HG02885 (cell line): ENCODE results near the gene ATF6.
A peak's percentile ranks its signal among the peaks of the same experiment; 100 is the strongest.

ENCODE experiments used
- ATAC-seq: cut with Tn5 transposase; IDR thresholded peaks from one replicate; pipeline ENCODE4 v1.9.1; 2021; ENCODE audit warnings: mild to moderate bottlenecking; ENCODE audit not compliant: unreplicated experiment, poor library complexity

The ATF6 gene

DNA sequence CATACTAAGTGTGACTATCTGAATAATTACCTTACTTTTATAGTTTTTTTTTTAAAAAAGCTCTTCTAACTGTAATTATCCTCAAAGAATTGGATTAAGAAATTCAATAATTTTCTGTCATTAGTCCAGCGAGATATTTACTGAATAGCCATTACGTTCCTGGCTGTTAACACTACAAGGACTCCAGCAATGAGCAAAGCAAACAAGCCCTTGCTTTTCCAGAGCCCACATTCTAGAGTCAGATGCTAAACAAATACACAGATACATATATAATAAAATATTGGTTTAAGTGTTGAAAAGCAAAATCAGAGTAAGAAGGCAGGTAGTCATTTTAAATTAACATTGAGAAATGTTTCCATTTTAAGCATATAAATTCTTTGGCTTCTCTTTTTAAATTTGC lies 118.4 kb downstream of the ATF6 start:
- ATAC-seq = no peak

DNA sequence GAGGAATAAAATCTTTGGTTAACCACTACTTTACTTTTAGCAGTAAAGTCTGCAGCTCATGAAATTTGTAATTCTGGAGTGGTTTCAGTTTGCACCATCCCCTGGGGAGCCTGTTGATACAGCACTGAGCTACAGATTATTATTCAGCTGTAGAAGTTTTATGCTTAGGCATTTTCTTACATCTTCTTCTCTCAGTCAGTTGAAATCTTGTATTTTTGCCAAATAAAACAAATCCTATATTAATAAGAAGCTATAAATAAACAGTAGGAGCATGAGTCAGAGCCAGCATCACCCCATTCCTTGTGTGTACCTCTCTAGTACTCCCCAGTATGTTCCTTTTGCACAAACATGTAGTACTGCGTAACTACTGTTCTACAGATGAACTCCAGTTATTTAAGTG lies 118.9 kb downstream of the ATF6 start:
- ATAC-seq = no peak

- no peak for ATAC-seq
These were observed 119.6 kb downstream of the ATF6 start for GRCh38 chr1:161885759-161886158.

GRCh38 chr1:161886589-161886988 lies 120.5 kb downstream of the ATF6 start:
- no peak for ATAC-seq

- no peak for ATAC-seq
These were observed 121.7 kb downstream of the ATF6 start for GRCh38 chr1:161887730-161888287.

- ATAC-seq = no peak
These were observed 124.5 kb downstream of the ATF6 start for GRCh38 chr1:161890574-161890973.

GRCh38 chr1:161899091-161899490 lies 133.0 kb downstream of the ATF6 start:
- ATAC-seq = no peak

- ATAC-seq = no peak
These were observed 134.0 kb downstream of the ATF6 start for GRCh38 chr1:161900160-161900559.

- ATAC-seq = no peak
These were observed 136.1 kb downstream of the ATF6 start for GRCh38 chr1:161902182-161902581.

DNA sequence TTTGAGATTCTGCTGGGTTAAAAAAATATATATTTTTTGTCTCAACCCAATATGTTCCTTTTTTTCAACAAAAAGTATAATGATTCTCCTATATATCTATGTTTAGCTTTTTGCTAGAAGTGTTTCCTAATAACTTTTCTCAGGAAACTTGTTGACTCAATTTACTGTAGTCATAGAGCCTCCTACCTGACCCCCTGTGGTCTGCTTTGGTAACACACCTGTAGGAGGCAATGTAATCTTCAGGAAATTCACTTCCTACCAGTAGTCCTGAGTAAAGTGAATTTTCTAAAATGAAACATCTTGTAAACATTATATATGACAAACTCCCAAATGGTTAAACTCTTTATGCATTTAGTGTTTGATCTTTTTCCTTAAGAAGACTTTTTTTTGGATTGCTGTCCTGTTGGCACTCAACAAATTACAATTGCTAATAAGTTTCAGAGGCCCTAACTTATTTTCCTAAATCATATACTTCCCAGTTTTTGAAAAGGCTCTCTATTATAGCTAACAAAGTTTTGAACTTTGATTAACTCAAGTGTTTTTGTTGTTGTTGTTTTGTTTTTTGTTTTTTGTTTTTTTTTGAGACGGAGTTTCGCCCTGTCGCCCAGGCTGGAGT lies 139.3 kb downstream of the ATF6 start:
- ATAC-seq = peak; percentile 56

DNA sequence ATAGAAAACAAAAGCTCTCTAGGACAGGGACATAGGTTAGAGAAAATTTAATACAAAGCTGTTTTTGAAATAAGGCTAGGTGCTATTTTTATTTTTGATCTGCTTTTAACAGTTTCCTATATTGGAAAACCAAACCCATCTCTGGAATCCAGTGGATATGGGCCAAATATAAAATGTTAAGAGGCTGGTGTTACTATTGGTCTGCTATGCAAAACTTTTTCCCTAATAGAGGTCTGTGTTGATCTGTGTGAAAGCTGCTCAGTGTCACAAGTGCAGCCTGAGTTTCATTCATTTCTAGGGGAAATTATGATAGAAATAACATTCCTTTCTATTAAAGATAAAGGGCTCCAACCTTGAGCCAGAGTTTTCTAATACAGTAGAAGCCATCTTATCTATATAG lies 141.1 kb downstream of the ATF6 start:
- no peak for ATAC-seq

GRCh38 chr1:161908264-161908663 lies 142.1 kb downstream of the ATF6 start:
- ATAC-seq = no peak

DNA sequence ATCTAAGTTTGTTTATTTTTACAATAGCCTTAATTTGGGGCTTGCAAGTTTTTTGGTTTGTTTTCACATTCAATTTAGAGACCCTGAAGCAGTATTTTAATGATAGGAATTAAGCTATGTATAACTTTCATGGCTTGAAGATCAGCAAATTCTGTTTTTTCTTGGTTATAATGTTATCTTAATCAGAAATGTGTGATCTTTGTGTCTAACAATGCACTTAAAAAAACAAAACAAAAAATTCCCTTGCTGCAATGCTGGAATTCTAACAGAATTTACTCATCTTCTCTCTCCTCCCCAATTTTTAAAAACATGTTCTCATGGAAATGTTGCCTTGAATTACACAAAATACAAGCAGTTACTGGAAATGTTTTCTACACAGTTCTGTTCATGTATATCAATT lies 144.5 kb downstream of the ATF6 start:
- ATAC-seq = no peak

DNA sequence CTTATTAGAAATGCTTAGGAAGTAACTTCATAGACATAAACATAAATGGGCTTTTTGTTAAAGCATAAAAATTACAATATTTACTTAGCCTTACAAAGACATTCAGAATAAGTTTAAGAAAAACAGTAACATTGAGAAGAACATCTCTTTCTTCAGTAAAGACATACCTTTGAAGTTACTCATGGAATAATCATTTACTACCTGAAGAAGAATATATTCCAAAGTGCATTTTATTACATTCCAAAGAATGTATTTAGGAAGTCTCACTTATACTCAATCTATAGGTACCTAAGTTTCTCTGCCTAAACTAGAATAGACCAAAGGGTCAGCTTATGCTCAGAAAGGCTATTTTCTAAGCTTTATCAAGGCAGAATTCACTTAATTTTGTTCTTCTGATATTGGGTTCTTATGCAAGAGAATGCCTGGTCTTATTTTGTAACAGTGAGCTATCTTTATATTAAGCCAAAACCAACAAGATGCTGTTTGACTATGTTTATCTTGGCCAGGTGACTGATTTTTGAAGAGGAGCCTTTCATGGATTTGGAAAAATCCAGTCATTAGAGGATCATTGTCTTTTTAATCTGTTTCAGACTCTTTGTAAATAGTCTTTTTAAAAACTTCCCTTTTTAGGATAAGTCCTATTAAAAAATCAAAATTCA lies 147.5 kb downstream of the ATF6 start:
- ATAC-seq = no peak

GRCh38 chr1:161914595-161914994 lies 148.5 kb downstream of the ATF6 start:
- no peak for ATAC-seq

DNA sequence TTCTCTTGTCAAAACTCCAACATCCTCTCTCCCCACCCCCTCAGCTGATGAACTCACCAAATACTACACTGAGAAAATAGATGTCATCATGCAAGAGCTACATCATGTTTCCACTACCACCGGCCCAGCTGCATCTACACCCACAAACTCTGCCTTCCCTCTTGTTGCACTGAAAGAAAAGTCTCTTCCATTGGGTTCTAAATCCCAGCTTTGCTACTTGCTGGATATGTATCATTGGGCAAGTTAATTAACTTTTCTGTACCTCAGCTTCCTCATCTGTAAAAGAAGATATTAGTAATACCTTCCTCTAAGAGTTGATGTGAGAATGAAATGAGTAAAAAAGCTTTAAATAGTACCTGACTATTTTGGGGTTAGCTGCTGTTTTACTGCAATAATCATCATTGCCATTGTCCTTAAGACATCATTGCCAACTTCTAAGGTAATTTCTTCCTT lies 149.0 kb downstream of the ATF6 start:
- ATAC-seq = peak; percentile 86

- ATAC-seq = no peak
These were observed 149.9 kb downstream of the ATF6 start for GRCh38 chr1:161915978-161916377.

DNA sequence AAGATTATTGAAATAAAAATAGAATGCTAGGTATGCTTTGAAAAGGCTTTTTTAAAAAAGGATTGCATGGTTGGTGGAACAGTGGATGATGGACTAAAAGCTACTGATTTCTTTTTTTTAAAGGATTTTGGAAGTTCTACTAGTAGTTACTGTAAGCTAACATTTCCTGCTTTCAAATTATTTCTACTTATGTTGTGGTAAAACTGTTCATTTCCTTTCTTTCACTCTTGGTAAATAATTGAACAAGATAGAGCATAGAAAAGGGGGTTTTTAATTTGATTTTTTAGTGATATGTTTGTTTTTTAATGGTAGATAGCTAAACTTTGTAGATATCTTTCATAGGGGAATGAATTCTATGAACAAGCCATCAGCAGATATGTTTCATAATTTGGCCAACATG lies 153.1 kb downstream of the ATF6 start:
- ATAC-seq = no peak

DNA sequence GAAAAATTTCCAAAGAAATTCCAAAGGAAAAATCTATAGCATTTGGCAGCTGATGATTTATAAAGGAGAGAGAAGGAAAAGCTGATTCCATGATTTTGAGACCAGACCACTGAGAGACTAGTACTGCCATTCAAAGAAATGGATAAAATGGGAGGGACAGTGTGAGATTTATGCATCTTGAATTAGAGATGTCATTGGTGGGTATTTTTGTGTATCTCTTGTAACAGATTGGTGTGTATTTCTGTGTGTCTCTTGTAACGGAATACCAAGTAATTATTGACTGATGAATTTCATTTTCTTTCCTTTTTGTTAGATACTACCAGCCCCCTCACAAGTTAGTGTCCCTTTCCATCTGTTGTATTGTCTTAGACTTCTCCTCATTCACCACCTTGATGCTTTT lies 155.4 kb downstream of the ATF6 start:
- ATAC-seq = no peak

- no peak for ATAC-seq
These were observed 155.9 kb downstream of the ATF6 start for GRCh38 chr1:161921990-161922389.

DNA sequence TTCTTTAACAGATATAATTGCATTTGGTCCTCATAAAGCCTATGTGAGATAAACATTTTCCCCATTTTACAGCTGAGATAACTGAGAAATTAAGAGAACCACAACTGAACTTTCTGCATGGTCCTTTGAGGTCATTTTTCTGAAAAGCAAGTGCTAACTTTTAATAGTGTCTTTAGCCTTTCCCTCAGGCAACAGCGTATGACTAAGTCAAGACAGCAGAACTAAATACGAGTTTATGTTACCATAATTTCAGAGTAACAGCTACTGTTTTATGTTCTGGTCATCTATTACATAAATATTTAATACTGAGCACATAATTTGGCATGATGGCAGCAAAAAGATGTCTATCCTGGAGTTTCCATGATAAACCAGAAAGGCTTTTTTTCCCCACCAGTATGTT lies 161.9 kb downstream of the ATF6 start:
- ATAC-seq = no peak

GRCh38 chr1:161929137-161929536 lies 163.0 kb downstream of the ATF6 start:
- ATAC-seq = no peak
